Mesenchymal stem cell (in vitro differentiated cells and primary cell): ENCODE measurements around the gene EML1.

ENCODE experiments used
- DNase-seq: peaks from one replicate; pipeline ENCODE4 v3.0.0-alpha.2; 2013
- H2AFZ ChIP-seq: one replicate; pipeline ENCODE4 v1.6.1; 2013; ENCODE audit warnings: low read depth, mild to moderate bottlenecking, control low read depth, inconsistent platforms, low read length, moderate library complexity
- H2AK5ac ChIP-seq: 2 replicates; pipeline ENCODE4 v1.6.1; 2013; ENCODE audit warnings: low read length, moderate library complexity, mild to moderate bottlenecking, inconsistent platforms; ENCODE audit not compliant: severe bottlenecking
- H2BK120ac ChIP-seq: one replicate; pipeline ENCODE4 v1.6.1; 2013; ENCODE audit warnings: low read depth, mild to moderate bottlenecking, inconsistent platforms, low read length, moderate library complexity
- H2BK12ac ChIP-seq, 2 experiments: one replicate each; pipeline ENCODE4 v1.6.1; 2013; ENCODE audit warnings: inconsistent platforms in 2 of 2, low read length in 2 of 2, mild to moderate bottlenecking in 2 of 2, moderate library complexity in 2 of 2, control low read depth in 1 of 2
- H2BK15ac ChIP-seq: one replicate; pipeline ENCODE4 v1.6.1; 2013; ENCODE audit warnings: mild to moderate bottlenecking, low read depth, inconsistent platforms; ENCODE audit not compliant: poor library complexity, severe bottlenecking
- H2BK5ac ChIP-seq: 2 replicates; pipeline ENCODE4 v1.6.1; 2013; ENCODE audit warnings: low read depth, mild to moderate bottlenecking, low read length, control low read depth, inconsistent platforms; ENCODE audit not compliant: poor library complexity, severe bottlenecking
- H3K14ac ChIP-seq, 2 experiments: one replicate each; pipeline ENCODE4 v1.6.1; 2013; ENCODE audit warnings: inconsistent platforms in 2 of 2, low read length in 2 of 2, control low read depth in 1 of 2, mild to moderate bottlenecking in 1 of 2, moderate library complexity in 1 of 2
- H3K18ac ChIP-seq, 2 experiments: one replicate each; pipeline ENCODE4 v1.6.1; 2013; ENCODE audit warnings: inconsistent platforms in 2 of 2, low read length in 2 of 2, control low read depth in 1 of 2, low read depth in 1 of 2, mild to moderate bottlenecking in 1 of 2
- H3K23ac ChIP-seq, 2 experiments: one replicate each; pipeline ENCODE4 v1.6.1; 2013; ENCODE audit warnings: inconsistent platforms in 2 of 2, low read length in 2 of 2, mild to moderate bottlenecking in 2 of 2, moderate library complexity in 2 of 2, control low read depth in 1 of 2
- H3K27ac ChIP-seq: 2 replicates; pipeline ENCODE4 v1.5.1; 2013; ENCODE audit warnings: mild to moderate bottlenecking, moderate library complexity, low read length, control low read depth, inconsistent platforms; ENCODE audit not compliant: poor library complexity, severe bottlenecking
- H3K27me3 ChIP-seq, 2 experiments: 2 replicates each; pipeline versions ENCODE4 v1.6.1 to v1.7.0; 2013; ENCODE audit warnings: low read length in 2 of 2, mild to moderate bottlenecking in 2 of 2, moderate library complexity in 2 of 2, control low read depth in 1 of 2, inconsistent platforms in 1 of 2; ENCODE audit not compliant: control insufficient read depth in 1 of 2, insufficient read depth in 1 of 2
- H3K36me3 ChIP-seq, 2 experiments: 2 replicates each; pipeline versions ENCODE4 v1.6.1 to v1.7.0; 2013; ENCODE audit warnings: low read length in 2 of 2, control low read depth in 1 of 2, inconsistent platforms in 1 of 2, low read depth in 1 of 2, mild to moderate bottlenecking in 1 of 2; ENCODE audit not compliant: insufficient read depth in 2 of 2, control insufficient read depth in 1 of 2
- H3K4ac ChIP-seq, 2 experiments: one replicate each; pipeline ENCODE4 v1.6.1; 2013; ENCODE audit warnings: inconsistent platforms in 2 of 2, low read length in 2 of 2, mild to moderate bottlenecking in 2 of 2, moderate library complexity in 2 of 2, control low read depth in 1 of 2, low read depth in 1 of 2
- H3K4me1 ChIP-seq: 2 replicates; pipeline ENCODE4 v1.6.1; 2013; ENCODE audit warnings: low read depth, low read length, control low read depth; ENCODE audit not compliant: control insufficient read depth, insufficient read depth
- H3K4me2 ChIP-seq: 2 replicates; pipeline ENCODE4 v1.6.1; 2013; ENCODE audit warnings: low read length, mild to moderate bottlenecking, inconsistent platforms; ENCODE audit not compliant: poor library complexity, severe bottlenecking
- H3K4me3 ChIP-seq, 2 experiments: 2 replicates each; pipeline versions ENCODE4 v1.5.1 to v1.7.0; 2013; ENCODE audit warnings: low read length in 2 of 2, mild to moderate bottlenecking in 2 of 2, control low read depth in 1 of 2, low read depth in 1 of 2; ENCODE audit not compliant: insufficient read depth in 1 of 2
- H3K79me1 ChIP-seq: replicated peaks from 2 replicates; pipeline ENCODE4 v1.6.1; 2013; ENCODE audit warnings: mild to moderate bottlenecking, control low read depth, low read length, inconsistent platforms; ENCODE audit not compliant: poor library complexity, severe bottlenecking
- H3K9ac ChIP-seq: 2 replicates; pipeline ENCODE4 v1.7.0; 2013; ENCODE audit warnings: mild to moderate bottlenecking, low read length, moderate library complexity
- H3K9me3 ChIP-seq: 2 replicates; pipeline ENCODE4 v1.7.0; 2013; ENCODE audit warnings: mild to moderate bottlenecking, low read length; ENCODE audit not compliant: control insufficient read depth
- H4K8ac ChIP-seq: one replicate; pipeline ENCODE4 v1.6.1; 2013; ENCODE audit warnings: inconsistent platforms, mild to moderate bottlenecking, low read length, moderate library complexity
- H4K91ac ChIP-seq: one replicate; pipeline ENCODE4 v1.6.1; 2013; ENCODE audit warnings: mild to moderate bottlenecking, low read length, inconsistent platforms
- WGBS: methylation state at CpG from one replicate; pipeline ENCODE4 v1.1.7; 2013; ENCODE audit warnings: mixed read lengths; 5-methylcytosine and 5-hydroxymethylcytosine counted together

Gene EML1

DNA sequence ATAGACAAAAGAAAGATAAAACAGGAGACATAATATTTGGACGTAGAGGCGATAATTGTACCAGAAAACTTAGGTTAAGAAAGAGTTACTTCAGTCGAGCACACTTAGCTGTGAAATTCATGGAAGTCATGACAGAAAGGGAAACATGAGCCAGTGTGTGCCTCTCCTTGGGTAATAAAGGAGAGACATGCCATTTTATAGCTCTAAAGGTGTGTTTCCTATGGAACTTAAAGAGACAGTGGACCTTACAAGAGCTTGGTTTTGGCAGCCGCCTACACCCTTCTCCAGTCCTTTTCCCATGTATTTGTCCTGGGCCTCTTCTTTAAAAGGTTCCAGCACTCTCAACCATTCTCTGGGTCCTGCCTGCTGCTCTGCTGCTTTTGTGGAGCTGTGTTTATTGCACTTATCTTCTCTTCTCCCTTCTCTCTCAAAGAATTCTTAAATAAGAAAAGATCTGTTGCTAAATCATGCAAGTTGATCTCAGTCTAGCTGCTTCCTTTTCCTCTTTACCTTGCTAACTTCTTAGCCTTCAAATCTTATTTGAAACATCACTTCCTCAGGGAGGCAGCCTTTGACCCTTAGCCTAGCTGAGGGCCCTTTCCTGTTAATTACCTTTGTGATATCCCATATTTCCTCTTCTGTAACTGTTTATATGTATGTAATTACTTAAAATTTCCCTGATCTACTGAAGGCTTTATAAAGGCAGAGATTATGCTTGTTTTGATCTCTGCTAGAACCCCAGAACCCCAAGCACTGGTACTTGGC, 190.2 kb downstream of the EML1 start:
- Histone ChIP-seq H3K14ac (no peak overlapping the region), H3K4me2 (no peak overlapping the region), H4K8ac (no peak overlapping the region), H3K4ac (no peak overlapping the region), H3K27me3 (no peaks in the 10 kb centered on the region), H3K79me1 (peaks cover 22% of the 10 kb centered on the region), H3K4me3 (no peak overlapping the region), H3K27ac (no peak overlapping the region), H2BK120ac (no peak overlapping the region), H3K9me3 (no peaks in the 10 kb centered on the region), H2BK15ac (no peak overlapping the region), H2AFZ (no peak overlapping the region), H3K9ac (no peak overlapping the region), H3K36me3 (peaks cover 0 to 2% of the 10 kb centered on the region in 2 experiments), H3K18ac (no peak overlapping the region), H3K4me1 (no peaks in the 10 kb centered on the region), H3K23ac (no peak overlapping the region), H2AK5ac (no peak overlapping the region), H2BK12ac (no peak overlapping the region), H4K91ac (no peak overlapping the region), H2BK5ac (no peak overlapping the region)
- no peak for DNase-seq
- 91% methylated on average over 4 of the region's 4 CpGs for WGBS

- Histone ChIP-seq H2BK5ac (no peak overlapping the region), H3K27ac (no peak overlapping the region), H3K9me3 (no peaks in the 10 kb centered on the region), H3K4me2 (no peak overlapping the region), H2AK5ac (no peak overlapping the region), H3K18ac (no peak overlapping the region), H3K14ac (no peak overlapping the region), H3K36me3 (peaks cover 0 to 2% of the 10 kb centered on the region in 2 experiments), H3K4me1 (no peaks in the 10 kb centered on the region), H2AFZ (no peak overlapping the region), H4K91ac (no peak overlapping the region), H3K4ac (no peak overlapping the region), H3K79me1 (peaks cover 23% of the 10 kb centered on the region), H3K4me3 (no peak overlapping the region), H4K8ac (no peak overlapping the region), H2BK12ac (no peak overlapping the region), H2BK15ac (no peak overlapping the region), H3K23ac (no peak overlapping the region), H2BK120ac (no peak overlapping the region), H3K27me3 (no peaks in the 10 kb centered on the region), H3K9ac (no peak overlapping the region)
- DNase-seq: no peak
- WGBS: 93% methylated on average over 2 of the region's 3 CpGs
Measured at GRCh38 chr14:99984036-99984435, 190.8 kb downstream of the EML1 start.

DNA sequence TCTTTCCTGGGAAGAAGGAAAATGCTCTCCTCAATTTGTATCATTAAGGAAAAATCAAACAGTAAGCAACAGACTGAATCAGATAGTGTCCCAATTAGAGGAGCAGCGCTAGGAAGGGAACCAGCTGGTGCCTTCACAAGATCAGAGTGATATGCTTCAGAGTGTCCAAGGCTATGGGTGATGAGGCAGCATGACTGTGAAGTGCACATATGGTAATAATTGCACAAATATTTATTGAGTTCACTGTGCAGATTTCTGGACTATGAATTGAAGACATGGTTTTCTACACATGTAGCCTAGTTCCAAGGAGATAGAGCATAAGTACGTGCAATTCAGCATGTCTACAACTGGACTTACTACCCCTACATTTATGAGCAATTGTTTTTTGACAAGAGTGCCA, 193.2 kb downstream of the EML1 start:
- 100% methylated on average over 2 of the region's 2 CpGs for whole genome bisulfite sequencing

GRCh38 chr14:99989032-99989431, 195.8 kb downstream of the EML1 start:
- Histone ChIP-seq H2AFZ (no peak overlapping the region), H3K18ac (no peak overlapping the region), H3K23ac (no peak overlapping the region), H2BK15ac (no peak overlapping the region), H3K4me2 (no peak overlapping the region), H3K9me3 (no peaks in the 10 kb centered on the region), H3K9ac (no peak overlapping the region), H2BK5ac (no peak overlapping the region), H2BK120ac (no peak overlapping the region), H4K91ac (no peak overlapping the region), H3K27me3 (no peaks in the 10 kb centered on the region), H3K36me3 (no peaks in the 10 kb centered on the region), H3K14ac (no peak overlapping the region), H3K4me1 (no peaks in the 10 kb centered on the region), H2BK12ac (no peak overlapping the region), H3K79me1 (peaks cover 17% of the 10 kb centered on the region), H2AK5ac (no peak overlapping the region), H4K8ac (no peak overlapping the region), H3K4ac (no peak overlapping the region), H3K4me3 (no peak overlapping the region), H3K27ac (no peak overlapping the region)
- 89% methylated on average over 1 of the region's 3 CpGs for WGBS
- no peak for DNase-seq

More for the DNA sequence above, 193.2 kb downstream of the EML1 start:
- Histone ChIP-seq H3K79me1 (peaks cover 17% of the 10 kb centered on the region), H3K4me2 (no peak overlapping the region), H3K27me3 (no peaks in the 10 kb centered on the region), H2AK5ac (no peak overlapping the region), H2AFZ (no peak overlapping the region), H2BK15ac (no peak overlapping the region), H3K27ac (no peak overlapping the region), H3K23ac (no peak overlapping the region), H3K4ac (no peak overlapping the region), H3K14ac (no peak overlapping the region), H2BK5ac (no peak overlapping the region), H4K91ac (no peak overlapping the region), H3K4me1 (no peaks in the 10 kb centered on the region), H3K36me3 (no peaks in the 10 kb centered on the region), H3K4me3 (no peak overlapping the region), H3K9ac (no peak overlapping the region), H3K9me3 (no peaks in the 10 kb centered on the region), H2BK120ac (no peak overlapping the region), H2BK12ac (no peak overlapping the region), H3K18ac (no peak overlapping the region), H4K8ac (no peak overlapping the region)
- no peak for DNase-seq
